ENCODE results near the gene CRELD2. TPM values are rescaled to one million over a fixed set of nuclear protein-coding genes. Genes with fewer than 3 reads are reported as not detected.

Gene CRELD2
- total and polyA plus RNA-seq, 8 donors, result 37.2 to 61.9 (median 54.1) TPM

GRCh38 chr22:49911881-49912625 lies 6.4 kb upstream of the CRELD2 start:
- Histone ChIP-seq H3K36me3 (peaks cover 0 to 15% (median 6%) of the 10 kb centered on the region in 3 donors), H3K4me3 (no peak overlapping the region), H3K27ac (no peak overlapping the region), H3K4me1 (peaks cover 0 to 1% (median under 1%) of the 10 kb centered on the region in 3 donors), H3K9me3 (no peaks in the 10 kb centered on the region), H3K27me3 (no peaks in the 10 kb centered on the region)
- peak in 2 of 6 donors; percentile 29 to 37 for DNase-seq
- TF ChIP-seq CTCF (IDR thresholded peaks at IDR 0.05), result no peak
- WGBS, 2 donors, result 94% methylated on average over 30 of the region's 30 CpGs
- no peak for ATAC-seq
- intact Hi-C loops (cut with DNase I), result loop anchor here in 1 of 3 donors (10.0 kb wide), 1 partner anchor 47 kb away; no protein-coding TSS in a partner anchor
- no peak for FAIRE-seq

GRCh38 chr22:49913026-49913425 lies 5.4 kb upstream of the CRELD2 start:
- Histone ChIP-seq H3K36me3 (peaks cover 0 to 15% (median 3%) of the 10 kb centered on the region in 3 donors), H3K27me3 (no peaks in the 10 kb centered on the region), H3K27ac (no peak overlapping the region), H3K4me1 (peaks cover 0 to 4% (median 4%) of the 10 kb centered on the region in 3 donors), H3K4me3 (no peak overlapping the region), H3K9me3 (no peaks in the 10 kb centered on the region)
- no peak for TF ChIP-seq CTCF (IDR thresholded peaks at IDR 0.05)
- FAIRE-seq, result no peak
- intact Hi-C loops (cut with DNase I), result loop anchor here in 1 of 3 donors (10.0 kb wide), 1 partner anchor 48 kb away; no protein-coding TSS in a partner anchor
- no peak for ATAC-seq
- 94 to 97% methylated on average over 14 of the region's 14 CpGs for WGBS, 2 donors
- DNase-seq, result peak in 1 of 6 donors; percentile 45

GRCh38 chr22:49913446-49913845 lies 5.0 kb upstream of the CRELD2 start:
- no peak overlapping the region for H3K27ac ChIP-seq
- H3K9me3 ChIP-seq, result no peaks in the 10 kb centered on the region
- ATAC-seq, result no peak
- no peaks in the 10 kb centered on the region for H3K27me3 ChIP-seq
- intact Hi-C loops (cut with DNase I), result loop anchor here in 1 of 3 donors (10.0 kb wide), 1 partner anchor 49 kb away; no protein-coding TSS in a partner anchor
- TF ChIP-seq CTCF (IDR thresholded peaks at IDR 0.05), result no peak
- DNase-seq, result peak in 2 of 6 donors; percentile 20 to 37
- H3K4me1 ChIP-seq, result peaks cover 0 to 4% (median 4%) of the 10 kb centered on the region in 3 donors
- H3K4me3 ChIP-seq, result no peak overlapping the region
- 95 to 99% methylated on average over 14 of the region's 14 CpGs for WGBS, 2 donors
- no peak for FAIRE-seq
- H3K36me3 ChIP-seq, result peaks cover 0 to 15% (median 3%) of the 10 kb centered on the region in 3 donors

GRCh38 chr22:49914256-49914655 lies 4.2 kb upstream of the CRELD2 start:
- no peak overlapping the region for H3K27ac ChIP-seq
- intact Hi-C loops (cut with DNase I), result loop anchor here in 1 of 3 donors (10.0 kb wide), 1 partner anchor 49 kb away; no protein-coding TSS in a partner anchor
- no peak overlapping the region for H3K4me3 ChIP-seq
- H3K9me3 ChIP-seq, result no peaks in the 10 kb centered on the region
- H3K4me1 ChIP-seq, result peaks cover 0 to 7% (median 4%) of the 10 kb centered on the region in 3 donors
- no peaks in the 10 kb centered on the region for H3K27me3 ChIP-seq
- DNase-seq (peak in 2 of 6 donors; percentile 18 to 56), ATAC-seq (no peak), FAIRE-seq (no peak)
- peaks cover 0 to 15% (median 3%) of the 10 kb centered on the region in 3 donors for H3K36me3 ChIP-seq
- no peak for TF ChIP-seq CTCF (IDR thresholded peaks at IDR 0.05)
- WGBS, 2 donors, result 87 to 98% methylated on average over 12 of the region's 12 CpGs

Measured in pancreas (tissue), 10 donors.